Activated naive CD8-positive, alpha-beta T cell treated with anti-CD3 and anti-CD28 coated beads, Interleukin-2, amount 50 U/mL, for 16 hours (primary cell): ENCODE results near the gene SPDYE3.
"Not testable (repeated sequence)": the region's sequence is repeated elsewhere in the genome, so short reads cannot be mapped to it uniquely, and the experiment has no call there.

Experiments used
- DNase-seq: peaks from one replicate; pipeline ENCODE4 v3.0.0-alpha.2; 2020; ENCODE audit warnings: low read depth, low spot score

The SPDYE3 gene

GRCh38 chr7:100307402-100307801 lies at the start of gene SPDYE3:
Gene SPDYE3, plus strand, starts transcription at chr7:100307702. Its CDS starts 184 bp downstream, at chr7:100307886.
- not testable (repeated sequence) for DNase-seq

GRCh38 chr7:100259984-100260383 lies 47.5 kb upstream of the SPDYE3 start:
- not testable (repeated sequence) for DNase-seq

- DNase-seq: not testable (repeated sequence)
Observed at GRCh38 chr7:100262896-100263295, 44.6 kb upstream of the SPDYE3 start.

- not testable (repeated sequence) for DNase-seq
Observed at GRCh38 chr7:100264223-100264622, 43.3 kb upstream of the SPDYE3 start.

GRCh38 chr7:100264669-100265165 lies 42.8 kb upstream of the SPDYE3 start:
- DNase-seq: not testable (repeated sequence)

- not testable (repeated sequence) for DNase-seq
Observed at GRCh38 chr7:100265851-100266250, 41.7 kb upstream of the SPDYE3 start.

GRCh38 chr7:100266576-100267354 lies 40.7 kb upstream of the SPDYE3 start:
- no peak for DNase-seq

- no peak for DNase-seq
Observed at GRCh38 chr7:100267648-100268047, 39.9 kb upstream of the SPDYE3 start.

GRCh38 chr7:100268882-100269281 lies 38.6 kb upstream of the SPDYE3 start:
- not testable (repeated sequence) for DNase-seq

GRCh38 chr7:100269306-100270045 lies 38.0 kb upstream of the SPDYE3 start:
- DNase-seq: not testable (repeated sequence)

- DNase-seq: not testable (repeated sequence)
Observed at GRCh38 chr7:100270046-100270918, 37.2 kb upstream of the SPDYE3 start.

GRCh38 chr7:100270941-100271593 lies 36.4 kb upstream of the SPDYE3 start:
- DNase-seq: not testable (repeated sequence)

GRCh38 chr7:100271716-100272537 lies 35.6 kb upstream of the SPDYE3 start:
- DNase-seq: peak; percentile 94

GRCh38 chr7:100272538-100272902 lies 35.0 kb upstream of the SPDYE3 start:
- DNase-seq: not testable (repeated sequence)

GRCh38 chr7:100275120-100275519 lies 32.4 kb upstream of the SPDYE3 start:
- no peak for DNase-seq

- DNase-seq: not testable (repeated sequence)
Observed at GRCh38 chr7:100276126-100276525, 31.4 kb upstream of the SPDYE3 start.

GRCh38 chr7:100282069-100282608 lies 25.4 kb upstream of the SPDYE3 start:
- not testable (repeated sequence) for DNase-seq

GRCh38 chr7:100283147-100283546 lies 24.4 kb upstream of the SPDYE3 start:
- not testable (repeated sequence) for DNase-seq

GRCh38 chr7:100287191-100287969 lies 20.1 kb upstream of the SPDYE3 start:
- not testable (repeated sequence) for DNase-seq
